Left lung (tissue), 10 donors: Measurements from ENCODE around the gene CPOX. TPM values are rescaled to one million over a fixed set of nuclear protein-coding genes. Genes with fewer than 3 reads are reported as not detected.

Experiments used
- ATAC-seq: fragments of 200-7000 bp; cut with Tn5 transposase; one replicate; pipeline ENCODE4 v1.9.1; 2020; ENCODE audit warnings: moderate library complexity
- DNase-seq, 4 donors: peaks; one replicate each; pipeline ENCODE4 v3.0.0-alpha.2; 2013 to 2020
- H3K27ac ChIP-seq, 2 donors: fragments of 200-600 bp; sonication (generic) in 1 of 2; one replicate each; pipeline versions ENCODE4 v1.5.0 to v1.8.0; 2020 to 2021
- H3K27me3 ChIP-seq, 2 donors: fragments of 200-600 bp; sonication (generic) in 1 of 2; one replicate each; pipeline versions ENCODE4 v1.5.0 to v1.8.0; 2020 to 2021
- H3K36me3 ChIP-seq, 2 donors: fragments of 200-600 bp; sonication (generic) in 1 of 2; one replicate each; pipeline versions ENCODE4 v1.5.0 to v1.8.0; 2020 to 2021
- H3K4me1 ChIP-seq, 2 donors: fragments of 200-600 bp; one replicate each; pipeline ENCODE4 v1.8.0; 2021
- H3K4me3 ChIP-seq, 2 donors: fragments of 200-600 bp; sonication (generic) in 1 of 2; one replicate each; pipeline versions ENCODE4 v1.5.0 to v1.8.0; 2020 to 2021; ENCODE audit warnings: mild to moderate bottlenecking in 1 of 2
- H3K9me3 ChIP-seq, 2 donors: fragments of 200-600 bp; sonication (generic) in 1 of 2; one replicate each; pipeline versions ENCODE4 v1.5.0 to v1.8.0; 2020 to 2021
- intact Hi-C, 2 donors: fragments of 100-400 bp; cut with DNase I; formaldehyde crosslinking; loops; one replicate each; pipeline versions ENCODE4 v1.11.2 to v1.14.2; 2022
- polyA plus RNA-seq, 6 donors: library from polyadenylated mRNA; unstranded; fragments of 120-200 nt; gene quantifications; one replicate each; pipeline ENCODE4 v1.2.1, GENCODE V29; 2013; ENCODE audit not compliant: insufficient read length in 6 of 6
- total RNA-seq, 2 donors: library from RNA; stranded (reverse); fragmentation: NEBNext Ultra II Directional; extraction: Animal tissue kit (Norgen Biotek cat#: 25700); gene quantifications; one replicate each; pipeline ENCODE4 v1.2.1, GENCODE V29; 2021
- TF ChIP-seq, protein P1 (sequence below), 2 donors: fragments of 200-600 bp; sonication (generic) in 1 of 2; IDR thresholded peaks; one replicate each; pipeline versions ENCODE4 v1.5.0 to v1.8.0; 2021; ENCODE audit warnings: antibody characterized with exemption in 2 of 2
- donor health status: DM: no; HTN: yes; CAD: no.
- donor health status: DM: no; HTN: no; CAD: no.

CPOX gene
- total and polyA plus RNA-seq, 8 donors: 15.0 to 33.6 (median 27.5) TPM

DNA sequence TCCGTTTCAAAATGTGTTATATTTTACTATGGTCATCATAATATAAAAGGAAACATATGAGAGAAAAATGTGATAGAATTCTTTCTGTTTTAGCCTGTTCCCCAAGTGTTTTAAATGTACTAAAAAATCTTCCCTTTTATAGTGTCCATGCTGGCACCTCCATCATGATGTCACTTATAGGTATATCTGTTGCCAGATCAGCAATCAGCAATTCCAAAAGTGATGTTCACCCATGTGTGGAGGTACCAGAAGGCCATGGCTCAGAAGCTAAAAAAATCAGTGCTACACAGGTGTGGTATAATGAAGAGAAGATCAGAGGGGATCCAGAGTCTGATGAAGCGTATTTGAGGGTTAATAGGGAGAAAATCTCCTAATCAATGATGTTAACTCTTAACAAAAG, 62.7 kb downstream of the CPOX start:
- H3K9me3 ChIP-seq: no peaks in the 10 kb centered on the region
- H3K4me1 ChIP-seq: no peaks in the 10 kb centered on the region
- TF ChIP-seq, protein P1, sequence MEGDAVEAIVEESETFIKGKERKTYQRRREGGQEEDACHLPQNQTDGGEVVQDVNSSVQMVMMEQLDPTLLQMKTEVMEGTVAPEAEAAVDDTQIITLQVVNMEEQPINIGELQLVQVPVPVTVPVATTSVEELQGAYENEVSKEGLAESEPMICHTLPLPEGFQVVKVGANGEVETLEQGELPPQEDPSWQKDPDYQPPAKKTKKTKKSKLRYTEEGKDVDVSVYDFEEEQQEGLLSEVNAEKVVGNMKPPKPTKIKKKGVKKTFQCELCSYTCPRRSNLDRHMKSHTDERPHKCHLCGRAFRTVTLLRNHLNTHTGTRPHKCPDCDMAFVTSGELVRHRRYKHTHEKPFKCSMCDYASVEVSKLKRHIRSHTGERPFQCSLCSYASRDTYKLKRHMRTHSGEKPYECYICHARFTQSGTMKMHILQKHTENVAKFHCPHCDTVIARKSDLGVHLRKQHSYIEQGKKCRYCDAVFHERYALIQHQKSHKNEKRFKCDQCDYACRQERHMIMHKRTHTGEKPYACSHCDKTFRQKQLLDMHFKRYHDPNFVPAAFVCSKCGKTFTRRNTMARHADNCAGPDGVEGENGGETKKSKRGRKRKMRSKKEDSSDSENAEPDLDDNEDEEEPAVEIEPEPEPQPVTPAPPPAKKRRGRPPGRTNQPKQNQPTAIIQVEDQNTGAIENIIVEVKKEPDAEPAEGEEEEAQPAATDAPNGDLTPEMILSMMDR (IDR thresholded peaks at IDR 0.05): no peak
- DNase-seq (no peak), ATAC-seq (no peak)
- no peak overlapping the region for H3K27ac ChIP-seq
- intact Hi-C loops: no loop called here
- no peak overlapping the region for H3K4me3 ChIP-seq
- no peaks in the 10 kb centered on the region for H3K36me3 ChIP-seq
- H3K27me3 ChIP-seq: no peaks in the 10 kb centered on the region

DNA sequence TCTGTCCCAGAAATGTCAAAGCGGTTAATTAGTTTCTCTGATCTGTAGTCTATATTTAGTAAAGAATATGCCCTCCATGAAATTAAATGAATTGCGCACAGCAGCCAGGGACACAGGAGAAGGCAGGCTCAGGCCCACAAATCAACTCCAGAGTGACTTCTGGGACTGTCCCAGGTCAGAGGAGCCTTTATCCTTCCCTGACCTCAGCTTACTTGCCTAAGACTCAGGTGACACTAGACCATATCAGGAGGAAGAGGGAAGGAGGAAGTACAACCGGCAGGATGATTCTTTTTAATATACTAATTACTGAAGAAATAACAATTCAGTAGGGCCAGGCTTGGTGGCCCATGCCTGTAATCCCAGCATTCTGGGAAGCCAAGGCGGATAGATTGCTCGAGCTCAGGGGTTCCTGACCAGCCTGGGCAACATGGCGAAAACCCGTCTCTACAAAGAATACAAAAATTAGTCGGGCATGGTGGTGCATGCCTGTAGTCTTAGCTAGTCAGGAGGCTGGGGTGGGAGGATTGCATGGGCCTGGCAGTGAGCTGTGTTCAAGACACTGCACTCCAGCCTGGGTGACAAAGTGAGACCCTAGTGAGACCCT, 63.5 kb downstream of the CPOX start:
- intact Hi-C loops: no loop called here
- no peak for ATAC-seq
- H3K27ac ChIP-seq: no peak overlapping the region
- DNase-seq: no peak
- TF ChIP-seq, protein P1 (IDR thresholded peaks at IDR 0.05): no peak
- H3K4me1 ChIP-seq: no peaks in the 10 kb centered on the region
- H3K27me3 ChIP-seq: no peaks in the 10 kb centered on the region
- H3K4me3 ChIP-seq: no peak overlapping the region
- H3K36me3 ChIP-seq: no peaks in the 10 kb centered on the region
- no peaks in the 10 kb centered on the region for H3K9me3 ChIP-seq

Other genes with a start within 250 kb of the CPOX start
- gene OR5K4, start 239.8 kb downstream of the CPOX start, total RNA-seq: not detected
- not detected for gene OR5K4, start 239.8 kb downstream of the CPOX start, polyA plus RNA-seq
- not detected for gene OR5K3, start 202.9 kb downstream of the CPOX start, total RNA-seq
- not detected for gene OR5K3, start 202.9 kb downstream of the CPOX start, polyA plus RNA-seq
- not detected for gene OR5K1, start 130.4 kb downstream of the CPOX start, total RNA-seq
- gene OR5K1, start 130.4 kb downstream of the CPOX start, polyA plus RNA-seq: under 1 TPM in 1 of 6 donors, not detected in 5; 0.12 TPM
- not detected for gene OR5K2, start 95.9 kb downstream of the CPOX start, total RNA-seq
- under 1 TPM; 0.17 to 0.97 (median 0.46) TPM for gene OR5K2, start 95.9 kb downstream of the CPOX start, polyA plus RNA-seq
- gene CLDND1, start 70.7 kb downstream of the CPOX start, total RNA-seq: 10 to 100 TPM; 74.8 to 83.7 TPM
- 100 to 1,000 TPM; 124 to 187 (median 139) TPM for gene CLDND1, start 70.7 kb downstream of the CPOX start, polyA plus RNA-seq
- under 1 TPM in 1 of 2 donors, not detected in 1; 0.58 TPM for gene GPR15, start 61.6 kb downstream of the CPOX start, total RNA-seq
- gene GPR15, start 61.6 kb downstream of the CPOX start, polyA plus RNA-seq: not detected
- 10 to 100 TPM; 10.9 to 30.8 TPM for gene ST3GAL6, start 169.7 kb upstream of the CPOX start, total RNA-seq
- gene ST3GAL6, start 169.7 kb upstream of the CPOX start, polyA plus RNA-seq: 10 to 100 TPM; 13.8 to 23.0 (median 18.8) TPM